Fibroblast of lung (primary cell): ENCODE measurements around the gene PKD1. TPM values are rescaled to one million over a fixed set of nuclear protein-coding genes. Genes with fewer than 3 reads are reported as not detected.
"Not testable (repeated sequence)": the region's sequence is repeated elsewhere in the genome, so short reads cannot be mapped to it uniquely, and the experiment has no call there.

ENCODE experiments used
- DNase-seq, 2 donors: peaks; one replicate each; pipeline versions ENCODE4 v3.0.0 to v3.0.0-alpha.2; 2010; ENCODE audit warnings: low read depth in 2 of 2
- H2AFZ ChIP-seq: 2 replicates; pipeline ENCODE4 v1.5.1; 2012; ENCODE audit warnings: low read length, control low read depth, inconsistent platforms
- H3K27ac ChIP-seq: 2 replicates; pipeline ENCODE4 v1.5.1; 2011; ENCODE audit warnings: low read length, control low read depth; ENCODE audit not compliant: insufficient read depth
- H3K27me3 ChIP-seq: 2 replicates; pipeline ENCODE4 v1.5.1; 2011; ENCODE audit warnings: mild to moderate bottlenecking, low read length; ENCODE audit not compliant: control insufficient read depth, insufficient read depth
- H3K36me3 ChIP-seq: 2 replicates; pipeline ENCODE4 v1.5.1; 2011; ENCODE audit warnings: low read length; ENCODE audit not compliant: control insufficient read depth, insufficient read depth
- H3K4me1 ChIP-seq: 2 replicates; pipeline ENCODE4 v1.5.1; 2011; ENCODE audit warnings: low read length; ENCODE audit not compliant: control insufficient read depth, insufficient read depth; ENCODE audit errors: extremely low read depth
- H3K4me2 ChIP-seq: 2 replicates; pipeline ENCODE4 v1.5.1; 2011; ENCODE audit warnings: low read length, control low read depth; ENCODE audit not compliant: insufficient read depth; ENCODE audit errors: extremely low read depth
- H3K4me3 ChIP-seq, 4 experiments: fragments of 200-600 bp in 1 of 4; sonication (generic) in 1 of 4; replicated peaks in 1 of 4; 2 replicates each; pipeline ENCODE4 v1.5.1; 2011 to 2016; ENCODE audit warnings: low read length in 4 of 4, low read depth in 3 of 4, mild to moderate bottlenecking in 3 of 4, control low read depth in 2 of 4, inconsistent platforms in 1 of 4, mixed read lengths in 1 of 4; ENCODE audit not compliant: insufficient read depth in 1 of 4; ENCODE audit errors: control extremely low read depth in 1 of 4
- H3K79me2 ChIP-seq: 2 replicates; pipeline ENCODE4 v1.5.1; 2012; ENCODE audit warnings: mild to moderate bottlenecking, low read length, inconsistent platforms; ENCODE audit not compliant: control insufficient read depth, insufficient read depth
- H3K9ac ChIP-seq: 2 replicates; pipeline ENCODE4 v1.5.1; 2011; ENCODE audit warnings: mild to moderate bottlenecking, low read length, control low read depth; ENCODE audit not compliant: insufficient read depth
- H3K9me3 ChIP-seq: 2 replicates; pipeline ENCODE4 v1.5.1; 2012; ENCODE audit warnings: low read depth, low read length; ENCODE audit not compliant: control insufficient read depth, insufficient read depth
- H4K20me1 ChIP-seq: 2 replicates; pipeline ENCODE4 v1.5.1; 2011; ENCODE audit warnings: low read length; ENCODE audit not compliant: control insufficient read depth, insufficient read depth; ENCODE audit errors: extremely low read depth
- polyA plus RNA-seq, 2 donors: library from polyadenylated mRNA; depleted of rRNA in 1 of 2; stranded (reverse) in 1 of 2; unstranded in 1 of 2; fragments of >200 nt; gene quantifications; 2 replicates each; pipeline ENCODE4 v1.2.1, GENCODE V29; 2011 to 2012; ENCODE audit warnings: missing spikeins in 1 of 2
- total RNA-seq: library from RNA; depleted of rRNA; stranded (reverse); fragments of >200 nt; gene quantifications from 2 replicates; pipeline ENCODE4 v1.2.1, GENCODE V29; 2014

The PKD1 gene
- total and polyA plus RNA-seq, 2 donors (not counting 1 experiment from before 2014, with no cell fraction given): 16.3 to 199 TPM

DNA sequence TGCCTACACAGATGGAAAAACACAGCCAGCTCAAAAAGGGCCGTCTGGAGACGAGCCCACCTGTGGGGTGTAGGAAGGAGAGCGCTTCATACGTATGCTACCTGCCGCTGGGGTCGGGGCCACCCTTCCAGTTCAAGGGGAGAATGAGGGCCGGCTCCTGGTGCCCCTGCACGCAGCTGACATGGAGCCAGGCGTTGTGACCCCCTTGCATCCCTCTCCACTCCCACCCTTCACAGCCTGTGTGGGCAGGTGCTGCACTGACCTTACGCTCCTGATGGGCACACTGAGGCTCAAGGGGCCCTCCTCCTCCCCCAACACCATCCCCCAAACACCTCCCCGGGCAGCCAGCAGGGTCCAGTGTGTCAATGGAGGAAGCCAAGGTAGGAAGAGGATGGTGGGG lies 10.1 kb downstream of the PKD1 start:
- Histone ChIP-seq H3K4me3 (peak overlapping the region in 1 of 4 experiments; percentile 44), H3K4me2 (peak overlapping the region; percentile 59), H3K79me2 (peaks cover 54% of the 10 kb centered on the region), H3K27ac (peak overlapping the region; percentile 93), H3K4me1 (peaks cover 25% of the 10 kb centered on the region)
- not testable (repeated sequence) for H3K9me3 ChIP-seq, H3K27me3 ChIP-seq, H4K20me1 ChIP-seq, H3K36me3 ChIP-seq, DNase-seq, H2AFZ ChIP-seq, H3K9ac ChIP-seq

DNA sequence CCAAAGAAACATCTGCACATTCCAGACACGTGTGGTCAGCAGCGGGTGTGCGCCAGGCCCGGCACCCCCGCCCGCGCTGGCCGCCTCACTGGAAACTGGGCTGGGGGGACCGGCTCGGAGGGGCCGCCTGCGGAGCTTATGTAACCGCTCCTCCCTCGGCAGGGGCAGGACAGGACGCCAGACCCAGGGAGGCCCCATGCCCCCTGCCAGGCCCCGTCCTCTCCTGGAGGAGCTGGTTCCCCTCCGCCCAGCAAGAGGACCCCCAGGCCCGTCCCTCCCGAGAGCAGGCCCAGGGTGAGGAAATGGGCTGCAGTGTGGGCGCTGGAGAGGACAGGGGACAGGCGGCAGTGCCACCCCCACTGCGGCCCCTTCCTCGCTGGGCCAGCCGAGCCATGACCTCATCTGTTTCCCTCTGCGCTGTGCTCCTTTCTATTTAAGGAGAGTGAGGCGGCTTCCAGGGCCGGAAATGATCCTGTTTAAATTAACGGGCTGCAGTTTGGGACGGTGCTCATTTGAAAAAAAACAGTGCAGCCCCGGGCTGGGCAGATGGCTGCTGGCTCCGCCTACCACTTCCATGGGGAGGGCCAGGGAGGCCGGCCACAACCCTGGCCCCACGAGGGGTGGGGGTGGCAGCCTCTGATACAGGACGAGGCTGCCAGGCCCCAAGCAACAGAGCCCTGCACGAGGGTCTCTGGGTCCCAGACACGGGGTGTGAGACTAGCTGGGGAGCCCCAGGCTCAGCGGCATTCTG lies 10.8 kb downstream of the PKD1 start:
- H3K36me3 ChIP-seq, H3K9me3 ChIP-seq, H3K27me3 ChIP-seq, H2AFZ ChIP-seq, H4K20me1 ChIP-seq: not testable (repeated sequence)
- H3K4me3 ChIP-seq: peak overlapping the region in 2 of 4 experiments; percentile 13 to 44
- H3K79me2 ChIP-seq: peaks cover 52% of the 10 kb centered on the region
- H3K9ac ChIP-seq: peak overlapping the region; percentile 73
- peaks cover 25% of the 10 kb centered on the region for H3K4me1 ChIP-seq
- peak overlapping the region; percentile 75 for H3K4me2 ChIP-seq
- DNase-seq: peak; percentile 75 to 82
- H3K27ac ChIP-seq: peak overlapping the region; percentile 93

DNA sequence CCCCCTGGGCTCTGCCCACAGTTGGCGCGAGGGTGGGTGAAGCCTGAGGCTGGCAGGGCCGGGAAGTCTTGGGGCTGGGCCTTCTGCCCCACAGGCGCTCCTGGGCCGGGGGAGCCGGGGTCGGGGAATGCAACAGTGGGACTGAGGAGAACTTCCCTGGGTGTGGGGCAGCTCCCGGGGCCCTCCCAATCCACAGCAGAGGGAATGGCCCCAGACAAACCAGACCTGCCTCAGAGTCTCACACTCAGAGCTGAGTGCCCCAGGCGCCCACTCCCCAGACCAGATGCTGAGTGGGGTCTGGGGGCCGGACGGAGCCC lies 11.4 kb downstream of the PKD1 start:
- DNase-seq: not testable (repeated sequence)

DNA sequence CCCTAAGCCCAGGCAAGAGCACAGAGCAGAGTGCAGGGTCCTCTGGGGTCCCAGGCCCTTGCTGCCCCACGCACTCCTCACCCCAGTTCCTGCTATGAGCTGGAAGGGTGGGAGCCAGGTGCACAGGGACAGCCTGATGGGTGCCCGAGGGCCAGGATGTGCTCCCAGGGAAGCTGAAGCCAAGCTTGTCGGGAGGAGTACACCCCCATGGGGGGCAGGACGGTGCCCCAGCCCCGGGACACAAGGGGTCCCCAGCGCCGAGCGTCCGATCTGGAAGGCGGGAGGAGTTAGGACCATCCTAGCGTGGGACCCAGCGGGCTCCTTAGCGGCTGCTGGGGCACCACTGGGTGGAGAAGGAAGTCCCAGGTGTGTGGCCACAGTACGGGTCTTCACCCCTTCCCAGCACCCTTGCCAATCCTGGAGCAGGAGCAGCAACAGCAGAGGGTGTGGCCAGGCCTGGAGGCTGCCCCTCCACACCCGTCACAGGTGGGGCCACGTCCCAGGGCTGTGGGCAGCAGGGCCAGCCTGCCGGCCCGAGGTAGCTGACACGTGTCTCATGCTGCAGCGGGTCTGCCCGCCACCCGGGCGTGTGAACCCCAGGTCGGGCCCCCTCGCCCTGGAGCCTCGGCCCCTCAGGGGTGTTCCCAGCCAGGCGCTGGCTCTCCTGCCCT lies 11.9 kb downstream of the PKD1 start:
- Histone ChIP-seq H3K4me1 (peaks cover 25% of the 10 kb centered on the region), H3K4me2 (peak overlapping the region; percentile 59), H3K79me2 (peaks cover 52% of the 10 kb centered on the region), H3K27ac (peak overlapping the region; percentile 93)
- not testable (repeated sequence) for H3K36me3 ChIP-seq, H3K27me3 ChIP-seq, H4K20me1 ChIP-seq, H3K9me3 ChIP-seq, H3K4me3 ChIP-seq, H2AFZ ChIP-seq, DNase-seq, H3K9ac ChIP-seq

More for the DNA sequence above, 11.4 kb downstream of the PKD1 start:
- peak overlapping the region; percentile 73 for H3K9ac ChIP-seq
- not testable (repeated sequence) for H4K20me1 ChIP-seq, H3K36me3 ChIP-seq, H2AFZ ChIP-seq, H3K27me3 ChIP-seq, H3K9me3 ChIP-seq
- H3K4me1 ChIP-seq: peaks cover 25% of the 10 kb centered on the region
- peaks cover 51% of the 10 kb centered on the region for H3K79me2 ChIP-seq
- H3K27ac ChIP-seq: peak overlapping the region; percentile 93
- peak overlapping the region; percentile 59 for H3K4me2 ChIP-seq
- H3K4me3 ChIP-seq: peak overlapping the region in 1 of 4 experiments; percentile 44

DNA sequence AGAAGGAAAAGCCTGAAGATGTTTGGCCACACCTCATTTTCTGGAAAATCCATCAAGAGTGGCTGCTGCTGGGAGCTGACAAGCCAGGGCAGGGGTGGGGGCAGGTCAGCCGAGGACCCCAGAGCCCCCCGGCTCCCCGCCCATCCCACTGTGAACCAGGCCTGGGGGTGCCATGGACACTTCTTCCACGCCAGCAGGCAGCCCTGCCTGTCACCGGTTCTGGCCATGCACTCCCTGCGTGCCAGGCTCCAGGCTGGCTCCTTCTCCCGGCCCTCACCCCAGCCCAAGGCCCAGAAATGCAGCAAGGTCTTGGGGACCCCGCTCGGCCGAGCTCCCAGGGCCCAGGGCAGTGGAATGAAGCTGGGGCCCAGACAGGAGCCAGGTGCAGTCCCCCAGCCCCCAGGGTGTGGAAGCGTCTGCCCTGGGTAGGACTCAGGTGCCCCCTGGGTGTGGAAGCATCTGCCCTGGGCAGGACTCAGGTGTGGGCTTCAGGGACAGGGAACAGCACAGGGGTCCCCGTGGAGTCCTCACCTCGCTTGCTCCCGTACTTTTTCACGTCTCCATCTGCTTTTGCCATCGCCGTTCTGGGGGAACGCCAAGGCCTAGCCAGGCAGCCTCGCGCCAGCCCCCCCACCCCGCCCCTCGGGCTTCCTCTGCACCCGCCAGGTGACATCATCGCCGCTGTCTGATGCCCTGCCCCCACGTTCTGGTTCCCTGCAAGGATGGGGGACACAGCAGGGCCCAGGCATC lies 12.6 kb downstream of the PKD1 start:
- H3K4me1 ChIP-seq: peaks cover 25% of the 10 kb centered on the region
- H3K4me2 ChIP-seq, H3K4me3 ChIP-seq, DNase-seq, H3K36me3 ChIP-seq, H4K20me1 ChIP-seq, H3K9ac ChIP-seq, H3K27me3 ChIP-seq, H3K9me3 ChIP-seq, H2AFZ ChIP-seq: not testable (repeated sequence)
- H3K79me2 ChIP-seq: peaks cover 52% of the 10 kb centered on the region
- peak overlapping the region; percentile 38 for H3K27ac ChIP-seq
